IMR-90 (cell line): ENCODE data around the gene CARMIL1. TPM values are rescaled to one million over a fixed set of nuclear protein-coding genes. Genes with fewer than 3 reads are reported as not detected.

Experiments
- ATAC-seq: fragments of 200-7000 bp; cut with Tn5 transposase; 2 replicates; pipeline ENCODE4 v1.9.1; 2020; ENCODE audit warnings: low read depth, mild to moderate bottlenecking, moderate library complexity
- BruUV-seq: library from RNA; stranded (reverse); fragments of 400-500 nt; replicated peaks from 2 replicates; lab custom pipeline; 2021; lab: Mats Ljungman, UMichigan
- CTCF ChIA-PET: fragments of 300-600 bp; formaldehyde crosslinking; extraction: SDS; loops from one replicate; lab custom pipeline; 2021; ENCODE audit warnings: antibody characterized with exemption; lab: Yijun Ruan, JAX
- POLR2A ChIA-PET: fragments of 300-600 bp; sonication (Branson Sonifier 250); formaldehyde crosslinking; loops from one replicate; lab custom pipeline; 2022; ENCODE audit warnings: antibody characterized with exemption; ENCODE audit not compliant: unreplicated experiment; lab: Charles Lee
- DNase-seq: peaks from one replicate; pipeline ENCODE4 v3.0.0; 2013
- H2AFZ ChIP-seq: replicated peaks from 2 replicates; pipeline ENCODE3; 2013; ENCODE audit warnings: low read length, mild to moderate bottlenecking; ENCODE audit not compliant: poor library complexity
- H2AK5ac ChIP-seq: 2 replicates; pipeline ENCODE4 v1.6.1; 2013; ENCODE audit warnings: low read depth, low read length, inconsistent platforms
- H2AK9ac ChIP-seq: replicated peaks from 2 replicates; pipeline ENCODE3; 2013; ENCODE audit warnings: mild to moderate bottlenecking, low read depth, low read length, moderate library complexity; ENCODE audit not compliant: poor library complexity
- H2BK120ac ChIP-seq: 2 replicates; pipeline ENCODE4 v1.6.1; 2013; ENCODE audit warnings: low read depth, low read length, inconsistent platforms
- H2BK15ac ChIP-seq: 3 replicates; pipeline ENCODE4 v1.6.1; 2013; ENCODE audit warnings: low read depth, low read length, inconsistent platforms
- H2BK20ac ChIP-seq: 2 replicates; pipeline ENCODE4 v1.6.1; 2013; ENCODE audit warnings: low read depth, mild to moderate bottlenecking, inconsistent platforms, low read length, moderate library complexity
- H2BK5ac ChIP-seq: 2 replicates; pipeline ENCODE4 v1.6.1; 2013; ENCODE audit warnings: mild to moderate bottlenecking, low read depth, low read length, inconsistent platforms; ENCODE audit not compliant: poor library complexity, severe bottlenecking
- H3K14ac ChIP-seq: replicated peaks from 2 replicates; pipeline ENCODE4 v1.6.1; 2013; ENCODE audit warnings: low read depth, low read length, inconsistent platforms
- H3K18ac ChIP-seq: 2 replicates; pipeline ENCODE4 v1.6.1; 2013; ENCODE audit warnings: low read depth, low read length, control low read depth
- H3K23ac ChIP-seq: 2 replicates; pipeline ENCODE4 v1.6.1; 2013; ENCODE audit warnings: low read depth, low read length, inconsistent platforms
- H3K27ac ChIP-seq: 2 replicates; pipeline ENCODE4 v1.5.1; 2013; ENCODE audit warnings: mild to moderate bottlenecking, control low read depth, low read length; ENCODE audit not compliant: insufficient read depth
- H3K27me3 ChIP-seq: 2 replicates; pipeline ENCODE4 v1.6.1; 2013; ENCODE audit warnings: low read length; ENCODE audit not compliant: control insufficient read depth, insufficient read depth
- H3K36me3 ChIP-seq: 2 replicates; pipeline ENCODE4 v1.6.1; 2013; ENCODE audit warnings: low read length, mixed read lengths; ENCODE audit not compliant: control insufficient read depth, insufficient read depth
- H3K4ac ChIP-seq: 2 replicates; pipeline ENCODE4 v1.6.1; 2013; ENCODE audit warnings: low read depth, low read length, inconsistent platforms
- H3K4me1 ChIP-seq: 2 replicates; pipeline ENCODE4 v1.6.1; 2013; ENCODE audit warnings: low read length, mixed read lengths; ENCODE audit not compliant: control insufficient read depth, insufficient read depth
- H3K4me2 ChIP-seq: 2 replicates; pipeline ENCODE4 v1.6.1; 2013; ENCODE audit warnings: low read depth, mild to moderate bottlenecking, control low read depth, low read length, moderate library complexity
- H3K4me3 ChIP-seq: 2 replicates; pipeline ENCODE4 v1.5.1; 2013; ENCODE audit warnings: low read depth, mild to moderate bottlenecking, control low read depth, low read length, moderate library complexity; ENCODE audit not compliant: insufficient read depth
- H3K56ac ChIP-seq: 2 replicates; pipeline ENCODE4 v1.6.1; 2013; ENCODE audit warnings: low read length, inconsistent platforms; ENCODE audit not compliant: insufficient read depth; ENCODE audit errors: extremely low read depth
- H3K79me1 ChIP-seq, 2 experiments: 2 replicates each; pipeline ENCODE4 v1.6.1; 2013; ENCODE audit warnings: low read length in 2 of 2, inconsistent platforms in 1 of 2, low read depth in 1 of 2
- H3K9ac ChIP-seq: 2 replicates; pipeline ENCODE4 v1.6.1; 2013; ENCODE audit warnings: low read depth, low read length, control low read depth
- H3K9me1 ChIP-seq: 2 replicates; pipeline ENCODE4 v1.6.1; 2013; ENCODE audit warnings: low read length, inconsistent platforms; ENCODE audit not compliant: insufficient read depth
- H3K9me3 ChIP-seq: 2 replicates; pipeline ENCODE4 v1.6.1; 2013; ENCODE audit warnings: low read length; ENCODE audit not compliant: control insufficient read depth, insufficient read depth
- H4K20me1 ChIP-seq: 2 replicates; pipeline ENCODE4 v1.6.1; 2013; ENCODE audit warnings: low read length, inconsistent platforms; ENCODE audit not compliant: insufficient read depth
- H4K5ac ChIP-seq: 2 replicates; pipeline ENCODE4 v1.6.1; 2013; ENCODE audit warnings: mild to moderate bottlenecking, low read depth, low read length, control low read depth
- H4K8ac ChIP-seq, 2 experiments: 2 replicates each; pipeline ENCODE4 v1.6.1; 2013; ENCODE audit warnings: low read depth in 2 of 2, low read length in 2 of 2, control low read depth in 1 of 2, inconsistent platforms in 1 of 2
- H4K91ac ChIP-seq: 2 replicates; pipeline ENCODE4 v1.6.1; 2013; ENCODE audit warnings: low read depth, low read length, inconsistent platforms; ENCODE audit not compliant: insufficient read depth
- BHLHE40 ChIP-seq: fragments of 150-350 bp; IDR thresholded peaks from 2 replicates; pipeline ENCODE4 v1.6.1; 2016; ENCODE audit warnings: mild to moderate bottlenecking, low read depth, low read length
- CEBPB ChIP-seq: IDR thresholded peaks from 2 replicates; pipeline ENCODE4 v1.6.1; 2012; ENCODE audit warnings: low read depth, low read length, improper control_type of control experiment
- CHD1 ChIP-seq: IDR thresholded peaks from 2 replicates; pipeline ENCODE4 v1.6.1; 2012; ENCODE audit warnings: low read depth, low read length, improper control_type of control experiment
- FOS ChIP-seq: fragments of 150-350 bp; IDR thresholded peaks from 2 replicates; pipeline ENCODE4 v1.6.1; 2016; ENCODE audit warnings: low read depth, low read length
- MAFK ChIP-seq: IDR thresholded peaks from 2 replicates; pipeline ENCODE4 v1.6.1; 2012; ENCODE audit warnings: low read depth, low read length, improper control_type of control experiment
- MAZ ChIP-seq: IDR thresholded peaks from 2 replicates; pipeline ENCODE4 v1.6.1; 2012; ENCODE audit warnings: low read depth, mild to moderate bottlenecking, low read length, improper control_type of control experiment, moderate library complexity, borderline replicate concordance
- MXI1 ChIP-seq: IDR thresholded peaks from 2 replicates; pipeline ENCODE4 v1.6.1; 2012; ENCODE audit warnings: low read depth, mild to moderate bottlenecking, low read length, moderate library complexity, borderline replicate concordance
- NFE2L2 ChIP-seq: fragments of 150-350 bp; IDR thresholded peaks from 2 replicates; pipeline ENCODE4 v1.6.1; 2016; ENCODE audit warnings: low read depth, mild to moderate bottlenecking, low read length
- POLR2A ChIP-seq: IDR thresholded peaks from 2 replicates; pipeline ENCODE4 v1.6.1; 2012; ENCODE audit warnings: mild to moderate bottlenecking, low read depth, low read length
- RAD21 ChIP-seq: IDR thresholded peaks from 2 replicates; pipeline ENCODE4 v1.6.1; 2012; ENCODE audit warnings: low read length, improper control_type of control experiment
- RCOR1 ChIP-seq: IDR thresholded peaks from 2 replicates; pipeline ENCODE4 v1.6.1; 2012; ENCODE audit warnings: mild to moderate bottlenecking, low read length, improper control_type of control experiment; ENCODE audit not compliant: insufficient replicate concordance
- RFX5 ChIP-seq: IDR thresholded peaks from 2 replicates; pipeline ENCODE4 v1.8.0; 2012; ENCODE audit warnings: low read depth, mild to moderate bottlenecking, low read length, moderate library complexity
- SMC3 ChIP-seq: fragments of 150-350 bp; IDR thresholded peaks from 2 replicates; pipeline ENCODE4 v1.6.1; 2016; ENCODE audit warnings: low read depth, mild to moderate bottlenecking, antibody characterized with exemption, low read length, moderate library complexity
- WGBS, 2 experiments: methylation state at CpG; one replicate each; pipeline versions ENCODE4 v1.1.5 to v1.1.7; 2013; ENCODE audit warnings: missing lambda C conversion rate in 2 of 2; ENCODE audit not compliant: insufficient read length in 1 of 2; ENCODE audit errors: extremely low coverage in 2 of 2; 5-methylcytosine and 5-hydroxymethylcytosine counted together
- dilution Hi-C: fragments of 300-500 bp; cut with HindIII; formaldehyde crosslinking; loops from one replicate; pipeline ENCODE4 v1.14.3; 2018; ENCODE audit warnings: low sequenced_read_pairs; ENCODE audit not compliant: unreplicated experiment
- in situ Hi-C: fragments of 300-500 bp; cut with MboI; formaldehyde crosslinking; loops from 3 replicates; pipeline ENCODE4 v1.14.3; 2019; ENCODE audit warnings: low sequenced_read_pairs, inconsistent platforms, mixed read lengths
- intact Hi-C: fragments of 100-400 bp; cut with micrococcal nuclease; formaldehyde crosslinking; loops from 2 replicates; pipeline ENCODE4 v1.10.0; 2022
- polyA plus RNA-seq, 3 experiments: library from polyadenylated mRNA; depleted of rRNA; stranded (reverse); fragments of >200 nt; gene quantifications; 2 replicates each; pipeline ENCODE4 v1.2.3, GENCODE V29; 2012; ENCODE audit warnings: low replicate concordance in 1 of 3
- total RNA-seq: library from RNA; depleted of rRNA; stranded (reverse); fragments of >200 nt; gene quantifications from 2 replicates; pipeline ENCODE4 v1.2.3, GENCODE V29; 2012
- TF ChIP-seq, protein P1 (sequence below): fragments of 150-350 bp; IDR thresholded peaks from 2 replicates; pipeline ENCODE4 v1.6.1; 2017; ENCODE audit warnings: mild to moderate bottlenecking, antibody characterized with exemption, low read length, low read depth
- TF ChIP-seq, protein P2 (sequence below): conservative IDR thresholded peaks from 2 replicates; pipeline ENCODE4 v1.5.1; 2012; ENCODE audit warnings: mild to moderate bottlenecking, low read depth, low read length, improper control_type of control experiment
- TF ChIP-seq, protein P3 (sequence below): fragments of 150-350 bp; IDR thresholded peaks from 2 replicates; pipeline ENCODE4 v1.6.1; 2016; ENCODE audit warnings: low read depth, mild to moderate bottlenecking, low read length, moderate library complexity, borderline replicate concordance

CARMIL1 gene
- total and polyA plus RNA-seq, 2 of the 4 experiments (the other 2 are of a cell fraction) = 1.3 to 2.9 TPM

DNA sequence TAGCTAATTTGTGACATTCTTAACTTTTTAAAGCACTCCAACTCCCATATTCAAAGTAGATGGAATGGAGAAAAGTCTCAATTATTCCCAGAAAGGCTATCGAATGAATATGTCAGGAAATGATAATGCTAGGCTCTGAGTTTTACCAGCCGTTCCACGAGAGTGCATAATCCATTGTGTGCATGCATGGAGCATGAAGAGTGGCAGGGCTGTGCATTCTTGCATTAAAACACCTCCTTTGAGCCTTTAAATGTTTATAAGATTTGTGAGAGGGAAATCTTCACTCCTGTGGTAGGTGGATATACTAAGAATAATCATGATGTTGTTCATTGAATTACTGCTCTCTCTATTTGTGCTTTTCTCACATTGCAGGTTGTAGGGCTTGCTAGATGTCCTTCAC is 178.3 kb downstream of the CARMIL1 start:
- POLR2A ChIA-PET = no interaction called here

More for the DNA sequence above, 178.3 kb downstream of the CARMIL1 start:
- no peak overlapping the region for H3K4me3 ChIP-seq
- no peaks in the 10 kb centered on the region for H3K9me1 ChIP-seq
- TF ChIP-seq RFX5 (no peak), BHLHE40 (no peak), RCOR1 (no peak), CEBPB (no peak), NFE2L2 (no peak), CHD1 (no peak), MXI1 (no peak), RAD21 (no peak), POLR2A (no peak), MAFK (no peak), FOS (no peak), SMC3 (no peak), MAZ (no peak)
- TF ChIP-seq, protein P1, sequence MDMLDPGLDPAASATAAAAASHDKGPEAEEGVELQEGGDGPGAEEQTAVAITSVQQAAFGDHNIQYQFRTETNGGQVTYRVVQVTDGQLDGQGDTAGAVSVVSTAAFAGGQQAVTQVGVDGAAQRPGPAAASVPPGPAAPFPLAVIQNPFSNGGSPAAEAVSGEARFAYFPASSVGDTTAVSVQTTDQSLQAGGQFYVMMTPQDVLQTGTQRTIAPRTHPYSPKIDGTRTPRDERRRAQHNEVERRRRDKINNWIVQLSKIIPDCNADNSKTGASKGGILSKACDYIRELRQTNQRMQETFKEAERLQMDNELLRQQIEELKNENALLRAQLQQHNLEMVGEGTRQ = no peak
- TF ChIP-seq, protein P2, sequence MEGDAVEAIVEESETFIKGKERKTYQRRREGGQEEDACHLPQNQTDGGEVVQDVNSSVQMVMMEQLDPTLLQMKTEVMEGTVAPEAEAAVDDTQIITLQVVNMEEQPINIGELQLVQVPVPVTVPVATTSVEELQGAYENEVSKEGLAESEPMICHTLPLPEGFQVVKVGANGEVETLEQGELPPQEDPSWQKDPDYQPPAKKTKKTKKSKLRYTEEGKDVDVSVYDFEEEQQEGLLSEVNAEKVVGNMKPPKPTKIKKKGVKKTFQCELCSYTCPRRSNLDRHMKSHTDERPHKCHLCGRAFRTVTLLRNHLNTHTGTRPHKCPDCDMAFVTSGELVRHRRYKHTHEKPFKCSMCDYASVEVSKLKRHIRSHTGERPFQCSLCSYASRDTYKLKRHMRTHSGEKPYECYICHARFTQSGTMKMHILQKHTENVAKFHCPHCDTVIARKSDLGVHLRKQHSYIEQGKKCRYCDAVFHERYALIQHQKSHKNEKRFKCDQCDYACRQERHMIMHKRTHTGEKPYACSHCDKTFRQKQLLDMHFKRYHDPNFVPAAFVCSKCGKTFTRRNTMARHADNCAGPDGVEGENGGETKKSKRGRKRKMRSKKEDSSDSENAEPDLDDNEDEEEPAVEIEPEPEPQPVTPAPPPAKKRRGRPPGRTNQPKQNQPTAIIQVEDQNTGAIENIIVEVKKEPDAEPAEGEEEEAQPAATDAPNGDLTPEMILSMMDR = no peak
- TF ChIP-seq, protein P3, sequence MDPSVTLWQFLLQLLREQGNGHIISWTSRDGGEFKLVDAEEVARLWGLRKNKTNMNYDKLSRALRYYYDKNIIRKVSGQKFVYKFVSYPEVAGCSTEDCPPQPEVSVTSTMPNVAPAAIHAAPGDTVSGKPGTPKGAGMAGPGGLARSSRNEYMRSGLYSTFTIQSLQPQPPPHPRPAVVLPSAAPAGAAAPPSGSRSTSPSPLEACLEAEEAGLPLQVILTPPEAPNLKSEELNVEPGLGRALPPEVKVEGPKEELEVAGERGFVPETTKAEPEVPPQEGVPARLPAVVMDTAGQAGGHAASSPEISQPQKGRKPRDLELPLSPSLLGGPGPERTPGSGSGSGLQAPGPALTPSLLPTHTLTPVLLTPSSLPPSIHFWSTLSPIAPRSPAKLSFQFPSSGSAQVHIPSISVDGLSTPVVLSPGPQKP = no peak
- H3K79me1 ChIP-seq = no peaks in the 10 kb centered on the region
- DNase-seq (no peak), ATAC-seq (no peak)
- no peak overlapping the region for H3K4ac ChIP-seq
- H2BK5ac ChIP-seq = no peak overlapping the region
- dilution Hi-C loops = no loop called here
- H3K27ac ChIP-seq = no peak overlapping the region
- no peak overlapping the region for H2AK9ac ChIP-seq
- no peak overlapping the region for H3K14ac ChIP-seq
- no peaks in the 10 kb centered on the region for H3K4me1 ChIP-seq
- H4K5ac ChIP-seq = no peak overlapping the region
- H3K18ac ChIP-seq = no peak overlapping the region
- no peak overlapping the region for H3K4me2 ChIP-seq
- H2BK20ac ChIP-seq = no peak overlapping the region
- CTCF ChIA-PET = no interaction called here
- no peak overlapping the region for H2AFZ ChIP-seq
- H3K27me3 ChIP-seq = no peaks in the 10 kb centered on the region
- in situ Hi-C loops = no loop called here
- intact Hi-C loops = no loop called here
- H3K36me3 ChIP-seq = no peaks in the 10 kb centered on the region
- no peak overlapping the region for H3K56ac ChIP-seq
- H4K20me1 ChIP-seq = no peaks in the 10 kb centered on the region
- no peak overlapping the region for H3K23ac ChIP-seq
- H2AK5ac ChIP-seq = no peak overlapping the region
- H4K91ac ChIP-seq = no peak overlapping the region
- no peak overlapping the region for H2BK120ac ChIP-seq
- WGBS, 2 experiments = no CpG with 5 or more reads among the region's 3 CpGs
- H2BK15ac ChIP-seq = no peak overlapping the region; the same call in 2 of the 3 replicates
- no peak overlapping the region for H3K9ac ChIP-seq
- H4K8ac ChIP-seq = no peak overlapping the region
- no TSS peak for BruUV-seq
- H3K9me3 ChIP-seq = no peaks in the 10 kb centered on the region
